ENCODE measurements around the gene PIGU. TPM values are rescaled to one million over a fixed set of nuclear protein-coding genes. Genes with fewer than 3 reads are reported as not detected.
A peak's percentile ranks its signal among the peaks of the same experiment; 100 is the strongest.

The PIGU gene
- total RNA-seq, 1 experiment from 2014 or later, result 32.8 TPM

GRCh38 chr20:34547844-34548613 is 128.9 kb downstream of the PIGU start:
- no peak overlapping the region for H2AK5ac ChIP-seq (ENCODE audit: insufficient read length, low read length)
- no peak overlapping the region for H3T11ph ChIP-seq (ENCODE audit: low read length)
- H4K5ac ChIP-seq (ENCODE audit: insufficient read length, low read depth, low read length), result no peak overlapping the region
- H4K8ac ChIP-seq (replicated peaks; ENCODE audit: insufficient read length, low read depth, low read length), result no peak overlapping the region
- no peak overlapping the region for H3K56ac ChIP-seq (ENCODE audit: insufficient read length, low read depth, low read length)
- WGBS (ENCODE audit: extremely low coverage, insufficient read length, low lambda C conversion rate), result no CpG with 5 or more reads among the region's 22 CpGs
- H2BK120ac ChIP-seq (ENCODE audit: low read depth, low read length, poor library complexity, severe bottlenecking), result no peak overlapping the region
- H3K9me3 ChIP-seq (ENCODE audit: control insufficient read depth, low read depth, low read length), result no peaks in the 10 kb centered on the region
- H3K4me1 ChIP-seq (ENCODE audit: insufficient read depth, low read length), result peaks cover 2% of the 10 kb centered on the region; the same call in 1 of the 2 replicates
- no peak overlapping the region for H2BK20ac ChIP-seq (ENCODE audit: low read depth, low read length, poor library complexity, severe bottlenecking)
- H4K20me1 ChIP-seq (ENCODE audit: control insufficient read depth, insufficient read depth, insufficient read length), result no peaks in the 10 kb centered on the region
- no peak for DNase-seq
- H3K4ac ChIP-seq (ENCODE audit: low read depth, low read length), result no peak overlapping the region
- peaks cover 13% of the 10 kb centered on the region for H3K27me3 Mint-ChIP-seq (ENCODE audit: low read depth)
- peaks cover 31 to 33% of the 10 kb centered on the region in 2 experiments for H3K4me1 Mint-ChIP-seq
- H3K14ac ChIP-seq (ENCODE audit: insufficient read depth, low read length), result no peak overlapping the region
- H3K9me3 Mint-ChIP-seq, result peaks cover 0 to 1% of the 10 kb centered on the region in 2 experiments; a peak in 1 of 5 replicates
- peaks cover 3% of the 10 kb centered on the region for H3K23me2 ChIP-seq (ENCODE audit: insufficient read length, low read depth, low read length, poor library complexity, severe bottlenecking)
- H3K4me3 Mint-ChIP-seq, result no peak overlapping the region
- H3K36me3 Mint-ChIP-seq (ENCODE audit: insufficient read depth in 1 of 3, low read depth in 3 of 3), result no peaks in the 10 kb centered on the region; a peak in 1 of 7 replicates
- no peak overlapping the region for H2AFZ ChIP-seq (ENCODE audit: low read length)
- H3K27ac ChIP-seq (ENCODE audit: insufficient read length, low read depth, low read length), result no peak overlapping the region
- H3K79me1 ChIP-seq (ENCODE audit: insufficient read depth, low read depth, low read length, poor library complexity, severe bottlenecking), result no peaks in the 10 kb centered on the region
- no peak overlapping the region for H3K23ac ChIP-seq (ENCODE audit: insufficient read length, low read depth, low read length)
- no peak overlapping the region for H3K4me2 ChIP-seq (ENCODE audit: insufficient read depth, insufficient read length, low read length)
- H3K9ac ChIP-seq (ENCODE audit: extremely low read depth, insufficient read length, low read length), result no peak overlapping the region
- peak overlapping the region in 1 of 3 experiments; percentile 38; a peak in 1 of 7 replicates for H3K27ac Mint-ChIP-seq
- H2BK5ac ChIP-seq (ENCODE audit: insufficient read length, low read length), result no peak overlapping the region
- no peak overlapping the region for H2BK12ac ChIP-seq (ENCODE audit: insufficient read length, low read depth, low read length)
- no peaks in the 10 kb centered on the region; the same call in 1 of the 2 replicates for H3K27me3 ChIP-seq (ENCODE audit: insufficient read depth, low read length)
- no peak overlapping the region for H2BK15ac ChIP-seq (ENCODE audit: low read depth, low read length)
- H4K91ac ChIP-seq (ENCODE audit: insufficient read length, low read depth, low read length), result no peak overlapping the region
- no peak for TF ChIP-seq CTCF (conservative IDR thresholded peaks at IDR 0.05)
- H3K79me2 ChIP-seq (ENCODE audit: insufficient read depth, low read length), result no peaks in the 10 kb centered on the region
- H3K18ac ChIP-seq (ENCODE audit: insufficient read length, low read depth, low read length), result no peak overlapping the region
